GM12878 (cell line): ENCODE data around the gene SLC5A2. TPM values are rescaled to one million over a fixed set of nuclear protein-coding genes. Genes with fewer than 3 reads are reported as not detected.
A peak's percentile ranks its signal among the peaks of the same experiment; 100 is the strongest.
"Not testable (repeated sequence)": the region's sequence is repeated elsewhere in the genome, so short reads cannot be mapped to it uniquely, and the experiment has no call there.

Experiments used
- ATAC-seq: fragments of 200-7000 bp; cut with Tn5 transposase; 3 replicates; pipeline ENCODE4 v1.9.1; 2020; ENCODE audit warnings: mild to moderate bottlenecking, moderate library complexity
- BruUV-seq: library from RNA; stranded (reverse); fragments of 400-500 nt; replicated peaks from 2 replicates; lab custom pipeline; 2021; lab: Mats Ljungman, UMichigan
- CTCF ChIA-PET: fragments of 300-600 bp; sonication (Branson Sonifier 250); formaldehyde crosslinking; extraction: SDS; loops from one replicate; lab custom pipeline; 2021; ENCODE audit warnings: inconsistent platforms; lab: Yijun Ruan, JAX
- POLR2A ChIA-PET: fragments of 350-600 bp; formaldehyde crosslinking; extraction: SDS; loops from one replicate; lab custom pipeline; 2021; ENCODE audit warnings: inconsistent platforms; lab: Charles Lee
- RAD21 ChIA-PET: fragments of 300-600 bp; sonication (Branson Sonifier 250); formaldehyde crosslinking; loops from one replicate; lab custom pipeline; 2023; ENCODE audit warnings: antibody characterized with exemption; ENCODE audit not compliant: unreplicated experiment; lab: Charles Lee
- SMC1A ChIA-PET: fragments of 300-600 bp; sonication (Branson Sonifier 250); formaldehyde crosslinking; loops from one replicate; lab custom pipeline; 2023; ENCODE audit not compliant: unreplicated experiment, uncharacterized antibody; lab: Charles Lee
- DNase-seq: peaks from one replicate; pipeline ENCODE4 v3.0.0-alpha.2; 2011; ENCODE audit warnings: low read depth, low spot score
- FAIRE-seq: peaks from 3 replicates; lab custom pipeline; 2011; peaks lifted over from hg19 to GRCh38; lab: Jason Lieb, UNC
- H2AFZ ChIP-seq: 2 replicates; pipeline ENCODE4 v1.6.0; 2011; ENCODE audit warnings: low read depth, low read length, control low read depth; ENCODE audit not compliant: control insufficient read depth
- H3K27ac ChIP-seq: 2 replicates; pipeline ENCODE4 v1.5.1; 2011; ENCODE audit warnings: control low read depth; ENCODE audit not compliant: control insufficient read depth, insufficient read depth
- H3K27me3 ChIP-seq, 2 experiments: replicated peaks in 1 of 2; 2 replicates each; pipeline versions ENCODE4 v1.6.0 to v1.6.1; 2011; ENCODE audit warnings: low read length in 1 of 2; ENCODE audit not compliant: control insufficient read depth in 2 of 2, insufficient read depth in 2 of 2
- H3K36me3 ChIP-seq, 2 experiments: 2 replicates each; pipeline ENCODE4 v1.5.1; 2011; ENCODE audit warnings: low read length in 1 of 2; ENCODE audit not compliant: control insufficient read depth in 2 of 2, insufficient read depth in 2 of 2
- H3K4me1 ChIP-seq: 2 replicates; pipeline ENCODE4 v1.6.1; 2011; ENCODE audit warnings: mild to moderate bottlenecking, low read length, moderate library complexity, mixed read lengths; ENCODE audit not compliant: control insufficient read depth, insufficient read depth
- H3K4me2 ChIP-seq: 2 replicates; pipeline ENCODE4 v1.6.0; 2011; ENCODE audit warnings: control low read depth; ENCODE audit not compliant: control insufficient read depth, insufficient read depth
- H3K4me3 ChIP-seq: fragments of 200-600 bp; sonication (generic); 2 replicates; pipeline ENCODE4 v1.5.1; 2016
- H3K79me2 ChIP-seq: 2 replicates; pipeline ENCODE4 v1.6.0; 2011; ENCODE audit warnings: low read length; ENCODE audit not compliant: control insufficient read depth, insufficient read depth
- H3K9ac ChIP-seq: 2 replicates; pipeline ENCODE4 v1.8.0; 2011; ENCODE audit warnings: low read length, control low read depth, mixed read lengths; ENCODE audit not compliant: control insufficient read depth, insufficient read depth
- H3K9me3 ChIP-seq: replicated peaks from 3 replicates; pipeline ENCODE4 v1.5.1; 2011; ENCODE audit warnings: mild to moderate bottlenecking, low read length; ENCODE audit not compliant: control insufficient read depth, insufficient read depth
- H4K20me1 ChIP-seq: 2 replicates; pipeline ENCODE4 v1.6.0; 2011; ENCODE audit not compliant: control insufficient read depth, insufficient read depth
- BHLHE40 ChIP-seq, 2 experiments: fragments of 450-650 bp in 1 of 2; IDR thresholded peaks; 2 replicates each; pipeline ENCODE4 v1.6.1; 2011 to 2017; ENCODE audit warnings: low read depth in 2 of 2, borderline replicate concordance in 1 of 2, improper control_type of control experiment in 1 of 2, low read length in 1 of 2, mild to moderate bottlenecking in 1 of 2
- CREM ChIP-seq: IDR thresholded peaks from 2 replicates; pipeline ENCODE4 v1.6.1; 2014; ENCODE audit warnings: antibody characterized with exemption, low read depth
- HDGF ChIP-seq: fragments of 450-650 bp; IDR thresholded peaks from 2 replicates; pipeline ENCODE4 v1.6.1; 2016; ENCODE audit warnings: antibody characterized with exemption
- IKZF2 ChIP-seq, 2 experiments: fragments of 450-650 bp; IDR thresholded peaks; 2 replicates each; pipeline ENCODE4 v1.6.1; 2017; ENCODE audit warnings: mild to moderate bottlenecking in 2 of 2, moderate library complexity in 2 of 2
- MTA2 ChIP-seq: fragments of 450-650 bp; IDR thresholded peaks from 2 replicates; pipeline ENCODE4 v1.6.1; 2016; ENCODE audit warnings: low read depth, mild to moderate bottlenecking, moderate library complexity
- NR2F1 ChIP-seq: fragments of 450-650 bp; conservative IDR thresholded peaks from 2 replicates; pipeline ENCODE4 v1.6.1; 2017; ENCODE audit warnings: mild to moderate bottlenecking
- POU2F2 ChIP-seq: IDR thresholded peaks from 3 replicates; pipeline ENCODE4 v1.6.1; 2011; ENCODE audit warnings: low read depth, mild to moderate bottlenecking, low read length, borderline replicate concordance
- RAD21 ChIP-seq: IDR thresholded peaks from 2 replicates; pipeline ENCODE4 v1.6.1; 2011; ENCODE audit warnings: mild to moderate bottlenecking, low read depth, low read length, moderate library complexity; ENCODE audit not compliant: insufficient read depth
- RAD51 ChIP-seq: fragments of 450-650 bp; IDR thresholded peaks from 2 replicates; pipeline ENCODE4 v1.6.1; 2016; ENCODE audit warnings: moderate library complexity, mild to moderate bottlenecking, inconsistent platforms
- RUNX3 ChIP-seq: IDR thresholded peaks from 2 replicates; pipeline ENCODE4 v1.6.1; 2012; ENCODE audit warnings: low read length, inconsistent platforms
- SMC3 ChIP-seq: IDR thresholded peaks from 2 replicates; pipeline ENCODE4 v1.6.1; 2011; ENCODE audit warnings: low read length, improper control_type of control experiment, borderline replicate concordance
- TARDBP ChIP-seq: IDR thresholded peaks from 2 replicates; pipeline ENCODE4 v1.6.1; 2016; ENCODE audit warnings: borderline replicate concordance
- ZNF384 ChIP-seq: IDR thresholded peaks from 2 replicates; pipeline ENCODE4 v1.6.1; 2012; ENCODE audit warnings: low read depth, mild to moderate bottlenecking, low read length, improper control_type of control experiment, borderline replicate concordance
- WGBS: methylation state at CpG from one replicate; pipeline ENCODE4 v1.1.6; 2016; ENCODE audit warnings: low lambda C conversion rate; ENCODE audit not compliant: insufficient replicate concordance, insufficient coverage; ENCODE audit errors: missing lambda C conversion rate; 5-methylcytosine and 5-hydroxymethylcytosine counted together
- in situ Hi-C: fragments of 300-500 bp; cut with MboI; formaldehyde crosslinking; loops from 9 replicates; pipeline ENCODE4 v1.14.3; 2018; ENCODE audit warnings: mixed read lengths
- intact Hi-C: fragments of 100-400 bp; cut with micrococcal nuclease; formaldehyde crosslinking; loops from one replicate; pipeline ENCODE4 v1.14.2; 2022; ENCODE audit not compliant: unreplicated experiment
- polyA plus RNA-seq, 11 experiments: library from polyadenylated mRNA; depleted of rRNA in 4 of 11; unstranded in 6 of 11; stranded (reverse) in 5 of 11; fragments of >200 nt; fragmentation: Nextera tagmentation in 4 of 11; fragmentation: Illumina TruSeq in 1 of 11; extraction: Ambion mirVana in 4 of 11; extraction: Trizol in 1 of 11; gene quantifications; 1 replicate in 1 of 11; 2 replicates in 10 of 11; pipeline versions ENCODE4 v1.2.1 to v1.2.3, GENCODE V29; 2011 to 2016; ENCODE audit warnings: inconsistent platforms in 2 of 11, missing spikeins in 2 of 11, low read depth in 1 of 11
- total RNA-seq, 4 experiments: library from RNA; depleted of rRNA in 3 of 4; stranded (reverse); fragments of >200 nt in 3 of 4; fragmentation: Illumina TruSeq in 1 of 4; extraction: Trizol in 1 of 4; gene quantifications; 2 replicates each; pipeline versions ENCODE4 v1.2.1 to v1.2.3, GENCODE V29; 2013 to 2021
- TF ChIP-seq, protein P1 (sequence below): IDR thresholded peaks from 2 replicates; pipeline ENCODE4 v1.6.1; 2012; ENCODE audit warnings: mild to moderate bottlenecking, low read depth, low read length

SLC5A2 gene
- total and polyA plus RNA-seq, 10 of the 15 experiments (the other 5 are each of a cell fraction or from before 2014, with no cell fraction given) = 3.6 to 4.8 (median 4.4) TPM; not detected in 6

DNA sequence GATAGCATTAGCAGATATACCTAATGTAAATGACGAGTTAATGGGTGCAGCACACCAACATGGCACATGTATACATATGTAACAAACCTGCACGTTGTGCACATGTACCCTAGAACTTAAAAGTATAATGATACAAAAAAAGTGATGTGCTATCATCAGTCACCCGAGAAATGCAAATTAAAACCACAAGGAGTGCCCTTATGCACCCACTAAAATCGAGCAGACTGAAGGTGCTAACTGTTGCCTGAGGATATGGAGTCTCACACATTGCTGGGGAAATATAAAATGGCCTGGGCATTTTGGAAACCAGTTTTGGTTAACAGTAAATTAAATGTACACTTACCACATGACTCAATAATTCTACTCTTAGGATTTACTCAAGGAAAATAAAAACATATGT, 43.9 kb upstream of the SLC5A2 start:
- H2AFZ ChIP-seq, BruUV-seq, H3K4me1 ChIP-seq, H4K20me1 ChIP-seq, intact Hi-C loops, POLR2A ChIA-PET, H3K9ac ChIP-seq, H3K9me3 ChIP-seq, DNase-seq, H3K4me3 ChIP-seq, H3K4me2 ChIP-seq, H3K27me3 ChIP-seq, H3K79me2 ChIP-seq, H3K36me3 ChIP-seq, H3K27ac ChIP-seq: not testable (repeated sequence)
- ChIA-PET RAD21 (interaction anchor here (0.9 to 1.9 kb wide), 5 partner anchors 10 to 94 kb away, joined by 3 to 5 read pairs (median 3); no protein-coding TSS in a partner anchor), CTCF (interaction anchor here (1.0 to 5.7 kb wide), 5 partner anchors 8 to 297 kb away, joined by 3 to 45 read pairs (median 4); no protein-coding TSS in a partner anchor), SMC1A (interaction anchor here (0.9 to 5.5 kb wide), 7 partner anchors 9 to 295 kb away, joined by 3 to 31 read pairs (median 5); partner anchors contain the start of gene COX6A2)
- peak; percentile 81; the same call in 2 of the 3 replicates for TF ChIP-seq POU2F2
- TF ChIP-seq IKZF2 (IDR thresholded peaks at IDR 0.05) = 0 out of 4 replicates have a peak, but pooled peaks of 1 of the 2 experiments have one; percentile 15
- TF ChIP-seq RUNX3 = peak; percentile 72
- peak; percentile 43; the same call in 1 of the 2 replicates for TF ChIP-seq NR2F1
- TF ChIP-seq BHLHE40 (IDR thresholded peaks at IDR 0.05; ENCODE audit: borderline replicate concordance in 1 of 2, low read depth in 2 of 2, low read length in 1 of 2) = peak; percentile 54 to 68; a peak in 3 of 4 replicates
- in situ Hi-C loops = loop anchor here (25.0 kb wide), 1 partner anchor 452 kb away; the partner anchor contains the start of gene HSD3B7
- ATAC-seq (peak; percentile 27; the same call in 2 of the 3 replicates), FAIRE-seq (peak; percentile 81)
- WGBS = 0% methylated on average over 3 of the region's 4 CpGs

DNA sequence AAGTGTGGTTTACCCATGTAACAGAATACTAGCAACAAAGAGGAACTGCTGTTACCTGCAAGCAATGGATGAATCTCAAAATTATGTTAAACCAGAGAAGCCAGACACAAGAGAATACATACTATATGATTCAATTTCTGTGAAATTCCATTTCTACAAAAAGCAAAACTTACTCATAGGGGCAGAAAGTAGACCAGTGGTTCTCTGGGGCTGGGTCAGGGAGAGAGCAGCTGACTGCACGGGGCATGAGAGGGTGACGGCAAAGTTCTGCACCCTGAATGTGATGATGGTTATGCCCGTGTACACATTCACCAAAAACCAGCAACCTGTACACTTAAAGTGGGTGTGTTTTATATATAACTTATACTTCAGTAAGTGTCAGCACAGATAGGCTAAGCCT, 43.4 kb upstream of the SLC5A2 start:
- DNase-seq = no peak
- no peaks in the 10 kb centered on the region for H3K9me3 ChIP-seq
- TF ChIP-seq TARDBP (no peak), ZNF384 (no peak), RAD21 (no peak), MTA2 (no peak), CREM (no peak), RAD51 (no peak), HDGF (no peak), SMC3 (no peak)
- TF ChIP-seq, protein P1, sequence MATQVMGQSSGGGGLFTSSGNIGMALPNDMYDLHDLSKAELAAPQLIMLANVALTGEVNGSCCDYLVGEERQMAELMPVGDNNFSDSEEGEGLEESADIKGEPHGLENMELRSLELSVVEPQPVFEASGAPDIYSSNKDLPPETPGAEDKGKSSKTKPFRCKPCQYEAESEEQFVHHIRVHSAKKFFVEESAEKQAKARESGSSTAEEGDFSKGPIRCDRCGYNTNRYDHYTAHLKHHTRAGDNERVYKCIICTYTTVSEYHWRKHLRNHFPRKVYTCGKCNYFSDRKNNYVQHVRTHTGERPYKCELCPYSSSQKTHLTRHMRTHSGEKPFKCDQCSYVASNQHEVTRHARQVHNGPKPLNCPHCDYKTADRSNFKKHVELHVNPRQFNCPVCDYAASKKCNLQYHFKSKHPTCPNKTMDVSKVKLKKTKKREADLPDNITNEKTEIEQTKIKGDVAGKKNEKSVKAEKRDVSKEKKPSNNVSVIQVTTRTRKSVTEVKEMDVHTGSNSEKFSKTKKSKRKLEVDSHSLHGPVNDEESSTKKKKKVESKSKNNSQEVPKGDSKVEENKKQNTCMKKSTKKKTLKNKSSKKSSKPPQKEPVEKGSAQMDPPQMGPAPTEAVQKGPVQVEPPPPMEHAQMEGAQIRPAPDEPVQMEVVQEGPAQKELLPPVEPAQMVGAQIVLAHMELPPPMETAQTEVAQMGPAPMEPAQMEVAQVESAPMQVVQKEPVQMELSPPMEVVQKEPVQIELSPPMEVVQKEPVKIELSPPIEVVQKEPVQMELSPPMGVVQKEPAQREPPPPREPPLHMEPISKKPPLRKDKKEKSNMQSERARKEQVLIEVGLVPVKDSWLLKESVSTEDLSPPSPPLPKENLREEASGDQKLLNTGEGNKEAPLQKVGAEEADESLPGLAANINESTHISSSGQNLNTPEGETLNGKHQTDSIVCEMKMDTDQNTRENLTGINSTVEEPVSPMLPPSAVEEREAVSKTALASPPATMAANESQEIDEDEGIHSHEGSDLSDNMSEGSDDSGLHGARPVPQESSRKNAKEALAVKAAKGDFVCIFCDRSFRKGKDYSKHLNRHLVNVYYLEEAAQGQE = no peak
- TF ChIP-seq, all 136 proteins: peak for 0
- H3K4me3 ChIP-seq = no peak overlapping the region
- H3K79me2 ChIP-seq = no peaks in the 10 kb centered on the region
- no peaks in the 10 kb centered on the region for H3K4me1 ChIP-seq
- no peak overlapping the region; the same call in 1 of the 2 replicates for H3K4me2 ChIP-seq
- H3K27ac ChIP-seq = no peak overlapping the region
- ChIA-PET SMC1A (interaction anchor here (1.1 to 5.5 kb wide), 9 partner anchors 9 to 437 kb away, joined by 3 to 31 read pairs (median 4); partner anchors contain the start of gene COX6A2), POLR2A (no interaction called here), CTCF (interaction anchor here (1.2 to 5.7 kb wide), 7 partner anchors 9 to 486 kb away, joined by 3 to 45 read pairs (median 5); no protein-coding TSS in a partner anchor), RAD21 (interaction anchor here (0.5 to 1.9 kb wide), 5 partner anchors 9 to 337 kb away, joined by 3 to 5 read pairs (median 4); no protein-coding TSS in a partner anchor)
- in situ Hi-C loops = loop anchor here (25.0 kb wide), 1 partner anchor 452 kb away; the partner anchor contains the start of gene HSD3B7
- H3K9ac ChIP-seq = no peak overlapping the region
- no peaks in the 10 kb centered on the region for H4K20me1 ChIP-seq
- H2AFZ ChIP-seq = no peak overlapping the region
- ATAC-seq = no peak
- no peaks in the 10 kb centered on the region for H3K36me3 ChIP-seq
- BruUV-seq = no TSS peak
- WGBS = 46% methylated on average over 3 of the region's 3 CpGs
- intact Hi-C loops = no loop called here
- no peaks in the 10 kb centered on the region for H3K27me3 ChIP-seq
- FAIRE-seq = no peak
